CD4-positive, alpha-beta T cell treated with Interleukin-6 at 100 ng/mL for 8 hours (primary cell): ENCODE results near the gene WSB1.
A peak's percentile ranks its signal among the peaks of the same experiment; 100 is the strongest.

Experiments
- DNase-seq: peaks from one replicate; pipeline ENCODE4 v3.0.0-alpha.2; 2020; ENCODE audit warnings: mixed read lengths, low spot score

Gene WSB1

DNA sequence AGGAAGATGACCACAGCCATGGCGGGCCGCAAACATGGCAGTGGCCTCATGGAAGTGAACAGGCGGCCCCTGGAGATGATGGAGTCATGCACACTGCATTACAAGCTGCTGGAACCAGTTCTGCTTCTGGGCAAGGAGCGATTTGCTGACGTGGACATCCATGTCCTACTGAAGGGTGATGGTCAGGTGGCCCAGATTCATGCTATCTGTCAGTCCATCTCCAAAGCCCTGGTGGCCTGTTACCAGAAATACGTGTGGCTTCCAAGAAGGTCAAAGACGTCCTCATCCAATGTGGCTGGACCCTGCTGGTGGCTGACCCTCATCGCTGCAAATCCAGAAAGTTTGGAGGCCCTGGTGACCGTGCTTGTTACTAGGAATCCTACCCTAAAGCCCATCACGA is 13.4 kb upstream of the WSB1 start:
- no peak for DNase-seq

DNA sequence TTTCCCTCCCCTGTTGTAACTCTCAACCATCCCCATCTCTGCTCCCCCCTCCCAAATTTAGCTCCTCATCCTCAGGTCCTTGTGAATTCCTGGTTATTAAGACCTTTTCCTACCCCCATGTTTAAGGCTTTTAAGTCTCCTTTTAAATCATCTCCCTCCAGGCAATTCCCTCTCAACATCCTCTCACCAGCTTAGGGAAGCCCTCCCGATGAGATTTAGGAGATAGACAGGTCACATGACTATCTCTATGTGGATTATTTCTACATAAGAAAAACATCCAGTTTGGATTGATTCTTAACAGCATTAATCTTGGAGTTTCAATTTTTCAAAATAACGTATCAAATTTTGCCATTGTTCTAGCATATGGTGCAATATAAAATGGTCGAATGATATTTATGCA is 12.5 kb upstream of the WSB1 start:
- DNase-seq, result no peak

DNA sequence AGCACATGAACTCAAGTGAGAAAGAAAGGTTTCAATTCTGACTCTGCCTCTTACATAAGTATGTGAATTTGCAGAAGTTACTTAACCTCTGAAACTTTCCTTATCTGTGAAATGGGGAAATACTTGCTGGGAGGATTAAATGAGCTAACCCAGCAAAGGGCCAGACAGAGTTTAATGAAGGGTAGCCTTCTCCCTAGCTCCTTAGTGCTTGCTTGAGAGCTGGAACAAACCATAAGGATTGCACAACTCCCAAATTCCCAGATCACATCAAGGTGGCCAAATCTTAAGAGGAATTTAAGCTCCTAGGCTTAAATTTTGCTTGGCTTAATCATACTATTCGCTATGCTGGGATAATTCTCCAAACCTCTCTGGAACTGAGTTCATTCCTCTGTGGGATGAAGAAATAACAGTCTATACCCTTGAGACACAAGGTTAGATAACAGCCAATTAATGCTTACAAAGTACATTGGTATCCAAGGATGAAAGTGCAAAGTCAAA is 11.8 kb upstream of the WSB1 start:
- no peak for DNase-seq

DNA sequence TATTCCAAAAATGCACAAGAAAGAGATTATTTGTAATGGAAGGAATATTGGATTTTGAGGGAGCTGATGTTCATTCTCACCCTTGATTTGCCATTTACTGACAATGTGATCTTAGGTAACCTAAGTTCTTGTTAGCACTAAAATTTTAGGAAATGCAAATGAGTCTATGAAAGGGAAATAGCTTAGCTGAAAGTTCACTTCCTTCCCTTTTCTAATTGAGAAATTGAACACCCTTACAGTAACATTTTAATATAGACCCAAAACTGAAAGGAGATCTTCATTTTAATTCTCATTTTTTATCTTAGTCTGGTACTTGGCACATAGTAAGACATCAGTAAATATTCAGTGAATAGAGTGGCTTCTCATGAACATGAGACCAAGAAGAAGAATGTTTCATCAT is 10.9 kb upstream of the WSB1 start:
- no peak for DNase-seq

DNA sequence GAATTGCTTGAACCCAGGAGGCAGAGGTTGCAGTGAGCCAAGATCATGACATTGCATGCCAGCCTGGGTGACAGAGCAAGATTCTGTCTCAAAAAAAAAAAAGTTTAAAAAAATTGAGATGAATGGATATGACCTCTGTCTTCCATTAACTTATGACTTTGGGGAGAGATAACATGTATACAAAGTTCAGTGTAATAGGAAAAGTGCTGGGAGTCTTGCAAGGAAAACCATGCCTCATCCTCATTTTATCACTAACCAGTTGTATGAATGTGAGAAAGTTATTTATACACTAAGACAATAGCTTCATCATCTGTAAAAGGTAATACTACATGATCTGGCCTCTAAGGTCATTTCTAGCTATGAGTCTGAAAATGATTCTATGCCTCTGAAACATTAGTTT is 10.2 kb upstream of the WSB1 start:
- DNase-seq, result no peak

DNA sequence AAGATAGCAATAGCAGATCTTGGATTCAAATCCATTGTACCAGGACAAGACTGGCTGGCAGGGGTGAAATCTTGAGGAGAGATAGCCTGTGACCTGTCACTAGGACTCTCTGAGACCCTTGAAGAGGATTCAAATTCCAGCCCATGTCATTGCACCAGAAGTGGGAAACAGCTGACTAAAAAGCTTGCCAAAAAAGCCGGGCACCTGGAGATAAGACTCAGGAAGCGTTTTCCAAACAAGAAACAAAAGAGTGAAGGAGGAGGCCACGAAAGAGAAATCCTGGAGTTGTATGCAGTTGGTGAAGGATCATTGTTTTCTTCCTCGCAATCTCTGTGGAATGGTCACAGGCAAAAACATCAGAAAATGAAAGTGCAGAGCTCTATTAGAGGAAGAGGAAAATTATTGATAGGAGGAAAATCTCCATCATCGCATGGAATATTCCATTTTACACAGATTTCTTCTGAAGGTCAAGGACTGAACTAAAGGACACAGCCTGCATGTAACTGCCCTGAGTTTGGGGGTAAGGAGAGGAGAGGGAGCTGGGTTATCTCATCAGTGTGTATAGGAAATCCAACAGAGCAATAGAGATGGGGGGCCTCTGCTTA is 9.0 kb upstream of the WSB1 start:
- no peak for DNase-seq

DNA sequence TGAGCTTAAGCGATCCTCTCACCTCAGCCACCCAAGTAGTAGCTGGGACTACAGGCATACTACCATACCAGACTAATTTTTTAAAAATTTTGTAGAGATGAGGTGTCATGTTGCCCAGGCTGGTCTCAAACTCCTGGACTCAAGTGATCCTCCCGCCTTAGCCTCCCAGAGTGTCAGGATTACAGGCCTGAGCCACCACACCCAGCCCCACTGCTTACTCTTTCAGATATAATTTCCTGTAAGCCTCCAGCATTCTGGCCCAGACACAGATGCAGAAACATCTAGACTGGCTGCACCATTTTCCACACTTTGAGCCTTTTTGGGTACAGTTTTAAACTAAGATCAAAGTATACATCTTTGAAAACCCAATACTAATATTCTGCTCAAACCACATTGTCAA is 8.4 kb upstream of the WSB1 start:
- DNase-seq, result no peak

DNA sequence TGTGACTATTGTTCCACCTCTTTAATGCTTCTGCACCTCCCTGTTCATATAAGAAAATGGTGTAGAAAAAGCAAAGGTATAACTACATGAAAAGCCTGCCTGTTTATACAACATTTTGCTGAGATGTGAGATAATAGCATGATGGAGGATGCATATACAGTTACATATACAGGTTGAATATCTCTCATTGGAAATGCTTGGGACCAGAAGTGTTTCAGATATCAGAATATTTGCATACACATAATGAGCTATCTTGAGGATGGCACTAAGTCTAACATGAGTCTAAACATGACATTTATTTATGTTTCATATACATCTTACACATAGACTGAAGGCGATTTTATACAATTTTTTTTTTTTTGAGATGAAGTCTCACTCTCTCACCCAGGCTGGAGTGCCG is 5.7 kb upstream of the WSB1 start:
- no peak for DNase-seq

DNA sequence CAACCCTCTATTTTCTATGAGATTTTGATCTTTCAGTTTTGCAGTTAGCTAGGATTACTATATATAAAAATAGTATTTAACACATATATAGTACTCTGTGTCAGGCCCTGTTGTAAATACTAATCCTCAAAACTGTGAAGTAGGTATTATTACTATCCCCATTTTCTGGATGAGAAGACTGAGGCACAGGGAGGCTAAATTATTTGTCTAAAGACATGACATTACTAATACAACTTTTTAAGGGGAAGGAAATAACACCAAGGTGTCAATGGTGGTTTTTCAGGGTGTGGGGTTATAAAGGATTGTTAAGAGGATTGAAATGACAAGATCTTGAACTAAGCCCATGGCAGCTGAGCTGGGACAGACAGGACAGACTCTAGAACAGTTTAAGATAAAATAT is 4.1 kb upstream of the WSB1 start:
- no peak for DNase-seq

DNA sequence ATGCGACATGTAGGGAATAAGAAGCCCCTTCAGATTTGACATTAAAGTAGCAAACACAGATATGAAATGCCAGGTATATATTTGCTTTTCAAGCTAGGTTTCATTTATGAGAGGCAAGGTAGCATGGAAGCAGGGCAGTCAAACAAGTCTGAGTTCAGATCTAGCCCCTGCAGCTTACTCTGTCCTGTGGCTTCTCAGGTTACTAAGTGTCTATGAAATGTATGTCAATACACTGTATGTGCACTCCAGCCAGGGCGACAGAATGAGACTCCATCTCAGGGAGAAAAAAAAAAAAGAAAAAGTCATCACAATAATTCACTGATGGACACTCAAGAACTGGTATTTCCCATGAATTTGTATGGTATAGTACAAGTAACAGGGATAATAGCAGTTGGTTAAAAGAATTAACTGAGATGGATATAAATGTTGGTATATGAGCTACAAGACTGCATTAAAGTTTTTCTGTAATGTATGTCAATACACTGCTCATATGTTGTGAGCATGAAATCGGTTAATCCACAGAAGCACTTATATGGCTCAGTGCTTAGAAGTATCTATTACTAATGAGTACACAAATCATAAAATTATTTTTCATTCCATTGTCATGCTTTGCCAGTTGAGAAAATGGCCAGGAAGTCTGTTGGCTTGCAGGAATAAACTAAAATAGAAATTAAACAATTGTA is 2.9 kb upstream of the WSB1 start:
- DNase-seq, result no peak

DNA sequence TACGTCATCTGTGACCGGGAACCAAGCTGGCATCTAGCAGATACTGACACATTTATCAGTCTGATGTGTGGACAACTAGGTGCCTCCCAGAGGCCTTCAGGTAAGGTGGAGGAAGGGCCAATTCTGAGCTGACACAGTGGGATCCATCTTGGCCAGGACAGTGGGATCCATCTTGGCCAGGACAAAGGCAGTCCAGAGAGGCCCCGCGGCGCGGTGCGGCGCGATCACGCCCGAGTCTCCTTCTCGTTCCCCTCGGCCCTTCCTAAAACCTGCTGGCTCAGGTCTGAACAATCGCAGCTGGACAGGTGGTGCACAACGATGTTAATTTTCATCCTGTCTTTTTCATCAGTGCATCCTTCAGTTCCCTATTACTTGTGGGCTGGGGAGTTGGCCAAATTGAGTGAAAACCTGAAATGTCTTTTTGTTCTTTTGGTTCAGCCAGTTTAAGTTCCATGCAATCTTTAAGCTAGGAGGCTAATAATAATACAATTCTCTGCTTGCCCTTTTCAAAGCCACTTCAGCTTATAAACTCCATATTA is 486 bp upstream of the WSB1 start:
- DNase-seq, result no peak

DNA sequence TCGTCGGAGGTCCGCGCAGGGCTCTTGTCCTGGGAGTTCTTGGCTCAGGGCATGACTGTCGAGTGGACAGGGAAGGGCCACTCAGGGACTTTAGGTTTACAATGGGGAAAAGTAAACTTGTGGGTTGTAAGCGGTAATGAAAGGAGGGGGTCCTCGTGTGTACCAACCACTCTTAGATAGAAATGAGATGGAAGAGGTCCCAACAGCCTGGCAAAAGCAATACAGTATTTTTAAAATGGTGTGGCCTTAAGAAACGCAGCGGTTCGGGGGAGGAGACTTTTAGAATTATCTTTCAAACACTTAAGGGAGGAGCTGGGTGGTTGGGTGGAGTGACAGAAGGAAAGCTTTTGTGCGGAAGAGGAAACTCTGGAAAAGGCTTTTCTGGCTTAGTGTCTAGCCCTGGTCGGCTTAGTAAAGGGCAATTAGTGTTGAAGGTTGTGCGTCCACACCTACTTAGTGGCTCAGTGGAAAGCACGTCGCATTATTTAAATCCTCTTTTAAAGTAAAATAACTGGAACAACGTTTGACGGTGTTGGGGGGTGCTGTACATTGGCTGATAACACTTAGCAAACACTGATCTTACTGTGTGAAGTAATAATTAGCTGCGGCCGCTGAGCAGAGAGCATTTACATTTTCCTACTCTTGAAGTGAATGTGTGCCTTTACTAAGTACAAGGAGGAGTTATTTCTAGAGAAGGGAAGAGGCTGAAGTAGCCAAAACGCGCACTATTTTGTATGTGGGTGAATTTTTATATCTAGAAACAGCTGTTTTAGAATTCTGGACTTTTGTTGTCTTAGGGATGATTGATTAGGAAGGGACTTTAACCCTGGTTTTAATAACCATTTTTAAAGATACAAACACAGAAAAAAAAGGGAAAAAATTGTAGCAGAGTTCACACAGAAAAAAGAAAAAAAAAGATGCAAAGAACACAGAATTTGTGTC is 1.0 kb downstream of the WSB1 start:
- DNase-seq, result peak; percentile 48

DNA sequence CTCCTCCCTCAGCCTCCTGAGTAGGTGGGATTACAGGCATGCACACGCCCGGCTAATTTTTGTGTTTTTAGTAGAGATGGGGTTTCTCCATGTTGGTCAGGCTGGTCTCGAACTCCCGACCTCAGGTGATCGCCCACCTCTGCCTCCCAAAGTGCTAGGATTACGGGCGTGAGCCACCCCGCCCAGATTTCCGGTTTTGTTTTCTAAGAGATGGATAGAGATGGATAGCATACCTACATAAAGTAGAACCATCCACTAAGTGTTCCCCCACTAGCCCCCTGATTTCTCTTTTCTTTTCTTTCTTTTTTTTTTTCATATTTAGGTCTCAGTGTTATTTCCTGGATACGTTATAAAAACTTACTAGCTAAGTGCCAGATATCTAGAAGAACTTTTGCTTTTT is 2.0 kb downstream of the WSB1 start:
- DNase-seq, result no peak

DNA sequence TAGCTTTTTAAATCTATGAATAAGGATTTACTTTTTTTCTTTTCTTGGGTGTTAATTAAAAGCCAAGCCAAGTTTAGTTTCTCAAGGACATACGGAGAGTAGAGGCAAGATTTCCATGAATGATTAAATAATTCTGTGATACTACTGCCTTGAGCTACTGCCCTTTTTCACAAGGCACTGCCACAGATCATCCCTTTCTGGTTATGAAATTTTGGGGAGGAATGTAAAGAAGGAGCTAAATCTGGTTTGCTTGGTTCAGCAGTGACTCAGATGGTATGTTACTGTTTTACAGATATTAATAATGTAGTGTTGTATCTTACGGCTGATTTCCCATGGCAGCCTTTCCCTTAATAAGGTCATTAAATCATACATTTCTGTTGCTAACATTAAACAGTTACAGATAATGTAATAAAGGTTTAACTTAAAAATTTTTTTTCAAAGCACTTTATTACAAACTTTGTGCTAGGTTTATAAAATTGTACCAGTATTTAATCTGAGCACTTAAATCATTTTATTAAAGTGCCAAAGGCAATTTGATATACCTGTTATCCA is 2.6 kb downstream of the WSB1 start:
- DNase-seq, result no peak

DNA sequence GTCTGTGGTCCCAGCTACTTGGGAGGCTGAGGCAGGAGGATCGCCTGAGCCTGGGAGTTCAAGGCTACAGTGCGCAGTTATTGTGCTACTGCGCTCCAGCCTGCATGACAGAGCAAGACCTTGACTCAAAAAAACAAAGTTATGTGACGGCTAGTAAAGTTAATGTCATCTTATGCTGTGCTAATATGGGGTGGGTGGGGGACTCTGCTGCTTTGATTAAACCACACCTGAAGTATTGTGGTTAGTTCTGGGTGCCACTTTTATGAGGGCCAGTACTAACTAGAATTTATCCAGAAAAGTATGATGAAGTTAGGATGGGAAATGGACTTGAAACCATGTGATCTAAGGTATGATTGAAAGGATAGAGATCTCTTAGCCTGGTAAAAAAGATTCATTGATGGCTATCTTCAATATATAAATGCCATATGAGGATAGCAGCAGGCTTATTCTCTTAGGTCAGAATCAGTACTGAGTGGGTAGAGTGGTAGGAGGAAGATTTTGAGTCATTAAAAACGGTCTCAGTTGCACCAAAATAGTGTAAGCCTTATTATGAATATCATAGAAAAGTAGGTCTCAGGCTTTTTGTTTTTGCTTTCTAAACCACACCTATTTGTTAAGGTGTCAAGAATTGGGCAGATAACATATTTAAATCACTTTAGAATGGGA is 5.6 kb downstream of the WSB1 start:
- DNase-seq, result no peak

DNA sequence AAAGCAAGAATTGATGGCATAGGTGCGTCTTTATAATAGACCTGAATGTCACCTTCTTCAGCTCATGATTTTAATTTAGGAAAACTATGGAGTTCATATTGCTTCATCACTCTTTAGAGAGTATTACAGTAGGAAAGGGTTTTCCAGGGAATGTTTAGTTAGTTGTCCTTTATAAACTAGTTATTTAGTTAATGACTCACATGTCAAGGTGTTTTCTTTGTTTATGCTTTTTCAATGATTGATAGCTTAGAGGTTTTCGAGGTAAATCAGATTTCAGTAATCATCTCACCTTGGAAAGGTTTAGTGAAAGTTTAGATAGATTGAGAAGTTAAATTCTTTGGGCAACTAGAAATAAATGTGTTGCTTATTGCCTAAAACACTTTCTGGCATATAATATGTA is 9.8 kb downstream of the WSB1 start:
- DNase-seq, result no peak

DNA sequence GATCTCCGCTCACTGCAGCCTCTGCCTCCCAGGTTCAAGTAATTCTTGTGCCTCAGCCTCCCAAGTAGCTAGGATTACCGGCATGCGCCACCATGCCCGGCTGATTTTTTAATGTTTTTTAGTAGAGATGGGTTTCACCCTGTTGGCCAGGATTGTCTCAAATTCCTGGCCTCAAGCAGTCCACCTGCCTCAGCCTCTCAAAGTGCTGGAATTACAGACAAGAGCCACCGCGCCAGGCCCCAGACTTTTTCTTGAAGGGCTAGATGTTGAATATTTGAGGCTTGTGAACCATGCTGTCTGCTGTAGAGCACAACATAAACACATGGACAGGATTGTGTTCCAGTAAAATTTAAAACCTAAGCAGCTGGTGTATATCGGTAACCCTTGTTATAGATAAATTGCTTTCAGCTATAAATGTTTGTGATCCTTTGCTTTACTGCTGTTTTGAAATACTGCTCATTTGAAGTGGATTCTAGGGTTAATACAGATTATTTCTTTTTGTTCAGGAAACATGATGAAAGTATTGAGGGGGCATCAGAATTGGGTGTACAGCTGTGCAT is 12.4 kb downstream of the WSB1 start:
- DNase-seq, result no peak

DNA sequence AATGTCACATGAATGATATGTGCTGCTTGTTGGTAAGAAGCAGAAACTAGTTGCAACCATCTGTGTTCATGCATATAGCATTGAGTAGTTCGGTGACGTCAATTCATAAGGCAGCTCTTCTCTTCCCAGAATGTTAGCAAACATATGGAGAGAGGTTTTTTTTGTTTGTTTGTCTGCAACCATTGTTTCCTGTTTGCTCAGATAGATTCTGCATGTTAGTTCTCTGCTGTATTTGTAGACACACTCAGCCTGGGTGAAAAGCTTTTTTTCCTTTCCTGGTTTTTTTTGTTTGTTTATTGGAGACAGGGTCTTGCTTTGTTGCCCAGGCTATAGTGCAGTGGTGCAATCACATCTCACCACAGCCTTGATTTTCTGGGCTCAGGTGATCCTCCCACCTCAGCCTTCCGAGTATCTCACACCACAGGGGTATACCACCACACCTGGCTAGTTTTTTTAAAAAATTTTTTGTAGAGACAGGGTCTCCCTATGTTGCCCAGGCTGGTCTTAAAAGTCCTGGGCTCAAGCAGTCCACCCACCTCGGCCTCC is 16.7 kb downstream of the WSB1 start:
- DNase-seq, result no peak

DNA sequence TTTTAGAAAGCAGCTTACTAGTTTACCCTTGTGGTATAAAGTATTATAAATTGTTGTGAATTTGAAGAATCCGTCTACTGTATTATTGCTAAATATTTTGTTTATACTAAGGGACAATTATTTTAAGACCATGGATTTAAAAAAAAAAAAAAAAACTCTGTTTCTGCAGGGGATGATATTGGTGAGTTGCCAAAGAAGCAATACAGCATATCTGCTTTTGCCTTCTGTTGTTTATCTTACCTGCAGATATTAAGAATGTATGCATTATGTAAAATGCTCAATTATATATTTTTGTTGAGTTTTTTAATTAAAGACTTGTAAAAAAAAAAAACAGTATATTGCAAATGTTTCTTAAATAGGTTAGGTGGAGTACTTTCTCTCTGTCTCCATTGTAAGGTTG is 19.4 kb downstream of the WSB1 start:
- DNase-seq, result no peak

DNA sequence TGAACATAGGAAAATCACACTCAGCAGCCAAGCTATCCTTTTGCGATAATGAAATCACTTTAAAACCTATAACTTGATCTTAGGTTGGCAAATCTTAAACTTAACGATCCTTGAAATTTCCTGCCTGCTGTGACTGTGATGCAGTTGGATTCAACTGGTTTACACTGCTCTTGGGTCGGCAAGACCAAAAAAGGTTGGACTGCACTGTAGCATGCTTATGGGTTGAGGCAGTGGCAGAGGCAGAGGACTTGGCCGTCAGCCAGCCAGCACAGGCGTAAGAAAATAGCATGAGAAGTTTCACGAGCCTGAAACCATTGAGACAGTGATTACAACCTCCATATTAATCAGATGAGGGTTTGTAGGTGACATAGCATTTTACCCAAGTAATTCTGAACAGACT is 21.4 kb downstream of the WSB1 start:
- DNase-seq, result no peak

DNA sequence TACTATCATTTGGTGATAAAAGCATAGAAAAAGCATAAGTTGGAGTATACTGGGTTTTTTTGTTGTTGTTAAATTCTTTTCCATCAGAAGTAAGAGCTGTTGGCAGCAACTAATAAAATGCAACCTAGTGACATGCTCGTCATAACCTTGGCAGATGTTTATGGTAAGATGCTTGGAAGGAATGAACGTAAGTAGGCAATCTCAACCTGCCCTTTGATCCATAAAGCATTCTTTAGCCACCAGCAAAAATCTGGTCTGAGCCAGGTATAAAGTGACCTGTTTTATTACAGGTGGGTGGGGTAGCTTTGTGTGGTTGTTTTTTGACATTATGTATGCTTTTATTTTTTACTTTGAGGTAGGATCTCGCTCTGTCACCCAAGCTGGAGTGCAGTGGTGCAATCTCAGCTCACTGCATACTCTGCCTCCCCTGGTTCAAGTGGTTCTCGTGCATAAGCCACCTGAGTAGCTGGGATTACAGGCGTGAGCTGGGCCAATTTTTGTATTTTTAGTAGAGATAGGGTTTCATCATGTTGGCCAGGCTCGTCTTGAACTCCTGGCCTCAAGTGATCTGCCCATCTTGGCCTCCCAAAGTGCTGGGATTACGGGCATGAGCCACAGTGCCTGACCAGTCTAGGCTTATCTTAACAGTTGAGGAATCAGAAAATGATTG is 22.0 kb downstream of the WSB1 start:
- DNase-seq, result no peak
